Ishikawa (cell line): Measurements from ENCODE around the gene C1QA.

Source experiments
- EGR1 ChIP-seq: IDR thresholded peaks from 2 replicates; pipeline ENCODE4 v1.6.1; 2012
- EP300 ChIP-seq: IDR thresholded peaks from 2 replicates; pipeline ENCODE4 v1.6.1; 2012; ENCODE audit warnings: borderline replicate concordance
- NFIC ChIP-seq: IDR thresholded peaks from 2 replicates; pipeline ENCODE4 v1.6.1; 2012
- TAF1 ChIP-seq: IDR thresholded peaks from 2 replicates; pipeline ENCODE4 v1.6.1; 2012; ENCODE audit warnings: low read depth, mild to moderate bottlenecking
- TEAD4 ChIP-seq: IDR thresholded peaks from 2 replicates; pipeline ENCODE4 v1.6.1; 2012
- YY1 ChIP-seq: IDR thresholded peaks from 2 replicates; pipeline ENCODE4 v1.6.1; 2012; ENCODE audit warnings: low read depth
- TF ChIP-seq, protein P1 (sequence below): IDR thresholded peaks from 2 replicates; pipeline ENCODE4 v1.6.1; 2012; ENCODE audit warnings: low read depth, mild to moderate bottlenecking
- TF ChIP-seq, protein P2 (sequence below): IDR thresholded peaks from 2 replicates; pipeline ENCODE4 v1.6.1; 2012
- TF ChIP-seq, protein P3 (sequence below): IDR thresholded peaks from 2 replicates; pipeline ENCODE4 v1.6.1; 2012

DNA sequence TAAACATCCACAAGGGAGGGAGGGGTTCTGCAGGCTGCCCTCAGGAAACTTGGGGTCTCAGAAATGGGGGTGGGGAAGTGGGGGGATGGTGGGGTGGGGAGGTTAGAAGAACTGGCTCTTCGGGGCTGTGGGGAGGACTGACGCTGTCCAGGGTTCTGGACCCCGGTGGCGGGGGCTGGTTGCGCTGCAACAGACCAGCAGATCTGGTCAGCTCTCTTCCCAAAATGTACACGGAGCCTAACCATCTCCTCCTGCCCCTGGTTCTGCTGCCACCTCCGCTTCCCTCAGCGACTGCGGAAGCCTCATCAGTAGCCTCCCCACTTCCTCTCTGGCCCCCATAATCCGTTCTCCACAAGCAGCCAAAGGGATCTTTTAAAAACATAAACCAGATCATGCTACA is 29.3 kb upstream of the C1QA start:
- TF ChIP-seq, protein P1, sequence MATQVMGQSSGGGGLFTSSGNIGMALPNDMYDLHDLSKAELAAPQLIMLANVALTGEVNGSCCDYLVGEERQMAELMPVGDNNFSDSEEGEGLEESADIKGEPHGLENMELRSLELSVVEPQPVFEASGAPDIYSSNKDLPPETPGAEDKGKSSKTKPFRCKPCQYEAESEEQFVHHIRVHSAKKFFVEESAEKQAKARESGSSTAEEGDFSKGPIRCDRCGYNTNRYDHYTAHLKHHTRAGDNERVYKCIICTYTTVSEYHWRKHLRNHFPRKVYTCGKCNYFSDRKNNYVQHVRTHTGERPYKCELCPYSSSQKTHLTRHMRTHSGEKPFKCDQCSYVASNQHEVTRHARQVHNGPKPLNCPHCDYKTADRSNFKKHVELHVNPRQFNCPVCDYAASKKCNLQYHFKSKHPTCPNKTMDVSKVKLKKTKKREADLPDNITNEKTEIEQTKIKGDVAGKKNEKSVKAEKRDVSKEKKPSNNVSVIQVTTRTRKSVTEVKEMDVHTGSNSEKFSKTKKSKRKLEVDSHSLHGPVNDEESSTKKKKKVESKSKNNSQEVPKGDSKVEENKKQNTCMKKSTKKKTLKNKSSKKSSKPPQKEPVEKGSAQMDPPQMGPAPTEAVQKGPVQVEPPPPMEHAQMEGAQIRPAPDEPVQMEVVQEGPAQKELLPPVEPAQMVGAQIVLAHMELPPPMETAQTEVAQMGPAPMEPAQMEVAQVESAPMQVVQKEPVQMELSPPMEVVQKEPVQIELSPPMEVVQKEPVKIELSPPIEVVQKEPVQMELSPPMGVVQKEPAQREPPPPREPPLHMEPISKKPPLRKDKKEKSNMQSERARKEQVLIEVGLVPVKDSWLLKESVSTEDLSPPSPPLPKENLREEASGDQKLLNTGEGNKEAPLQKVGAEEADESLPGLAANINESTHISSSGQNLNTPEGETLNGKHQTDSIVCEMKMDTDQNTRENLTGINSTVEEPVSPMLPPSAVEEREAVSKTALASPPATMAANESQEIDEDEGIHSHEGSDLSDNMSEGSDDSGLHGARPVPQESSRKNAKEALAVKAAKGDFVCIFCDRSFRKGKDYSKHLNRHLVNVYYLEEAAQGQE, result peak; percentile 86
- TF ChIP-seq, protein P2, sequence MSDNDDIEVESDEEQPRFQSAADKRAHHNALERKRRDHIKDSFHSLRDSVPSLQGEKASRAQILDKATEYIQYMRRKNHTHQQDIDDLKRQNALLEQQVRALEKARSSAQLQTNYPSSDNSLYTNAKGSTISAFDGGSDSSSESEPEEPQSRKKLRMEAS, result no peak
- no peak for TF ChIP-seq NFIC
- no peak for TF ChIP-seq YY1
- TF ChIP-seq, protein P3, sequence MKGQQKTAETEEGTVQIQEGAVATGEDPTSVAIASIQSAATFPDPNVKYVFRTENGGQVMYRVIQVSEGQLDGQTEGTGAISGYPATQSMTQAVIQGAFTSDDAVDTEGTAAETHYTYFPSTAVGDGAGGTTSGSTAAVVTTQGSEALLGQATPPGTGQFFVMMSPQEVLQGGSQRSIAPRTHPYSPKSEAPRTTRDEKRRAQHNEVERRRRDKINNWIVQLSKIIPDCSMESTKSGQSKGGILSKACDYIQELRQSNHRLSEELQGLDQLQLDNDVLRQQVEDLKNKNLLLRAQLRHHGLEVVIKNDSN, result no peak
- no peak for TF ChIP-seq EP300
- no peak for TF ChIP-seq TAF1
- no peak for TF ChIP-seq TEAD4
- TF ChIP-seq EGR1, result no peak
